ENCODE data around the gene TOMM7.
"Not testable (repeated sequence)": the region's sequence is repeated elsewhere in the genome, so short reads cannot be mapped to it uniquely, and the experiment has no call there.

The TOMM7 gene

GRCh38 chr7:22814261-22815208 lies 8.1 kb downstream of the TOMM7 start:
- DNase-seq: no peak

DNA sequence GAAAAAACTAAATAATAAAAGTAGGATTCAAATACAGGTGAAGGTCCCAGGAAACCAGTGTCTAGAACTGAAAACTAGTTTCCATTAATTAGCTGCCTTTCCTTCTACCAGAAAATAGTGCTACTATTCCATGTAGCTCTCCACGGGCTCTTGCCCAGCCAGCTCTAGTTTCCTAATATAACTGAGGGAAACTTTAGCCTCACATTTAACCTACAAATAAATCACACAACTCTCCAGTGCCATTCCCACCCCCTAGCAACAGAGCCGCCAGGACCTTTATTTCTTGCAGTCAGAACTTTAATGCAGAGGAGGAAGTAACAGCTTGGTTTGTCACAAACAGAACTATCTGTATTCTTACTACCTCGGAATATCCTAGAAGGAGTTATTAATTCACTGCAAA lies 10.3 kb downstream of the TOMM7 start:
- DNase-seq: no peak

DNA sequence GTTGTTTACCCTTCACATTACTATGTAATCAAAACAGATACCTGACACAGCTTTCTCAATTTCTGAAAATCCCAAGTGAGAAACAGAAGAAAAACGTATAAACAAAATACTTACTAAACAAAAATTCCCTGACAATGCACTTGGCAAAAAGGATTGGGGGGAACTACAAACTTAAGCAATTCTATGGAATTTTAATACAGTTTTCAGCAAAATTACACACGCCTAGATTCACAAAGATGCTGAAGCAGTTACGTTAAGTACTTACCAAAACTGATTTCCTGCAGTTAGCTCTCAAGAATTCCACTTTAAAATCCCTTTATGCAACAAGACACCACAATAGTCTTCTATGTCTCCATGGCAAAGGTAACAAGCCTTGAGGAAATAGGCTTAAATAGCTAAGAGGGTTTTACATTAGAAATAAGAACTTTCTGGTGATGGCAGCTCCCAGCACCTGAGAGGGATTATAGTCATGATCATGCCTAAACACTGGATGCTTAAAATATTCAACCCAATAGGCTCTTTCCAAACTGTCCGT lies 10.8 kb downstream of the TOMM7 start:
- no peak for DNase-seq

DNA sequence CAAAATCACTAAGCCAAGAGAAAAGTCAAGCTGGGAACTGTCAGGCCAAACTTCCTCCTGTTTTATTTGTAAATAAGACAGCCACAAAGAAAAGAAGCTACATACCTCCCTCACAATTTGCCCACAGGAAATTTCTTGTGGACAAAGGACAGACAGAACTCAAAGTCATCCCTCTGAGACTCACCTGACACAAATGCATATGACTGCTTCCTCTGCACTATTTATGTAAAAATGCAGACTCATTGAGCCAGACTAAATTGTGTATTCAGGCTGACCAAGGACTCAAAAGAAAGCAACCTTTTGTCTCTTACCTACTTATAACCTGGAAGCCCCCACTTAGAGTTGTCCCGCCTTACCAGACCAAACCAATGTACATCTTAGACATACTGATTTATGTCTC lies 11.8 kb downstream of the TOMM7 start:
- no peak for DNase-seq

DNA sequence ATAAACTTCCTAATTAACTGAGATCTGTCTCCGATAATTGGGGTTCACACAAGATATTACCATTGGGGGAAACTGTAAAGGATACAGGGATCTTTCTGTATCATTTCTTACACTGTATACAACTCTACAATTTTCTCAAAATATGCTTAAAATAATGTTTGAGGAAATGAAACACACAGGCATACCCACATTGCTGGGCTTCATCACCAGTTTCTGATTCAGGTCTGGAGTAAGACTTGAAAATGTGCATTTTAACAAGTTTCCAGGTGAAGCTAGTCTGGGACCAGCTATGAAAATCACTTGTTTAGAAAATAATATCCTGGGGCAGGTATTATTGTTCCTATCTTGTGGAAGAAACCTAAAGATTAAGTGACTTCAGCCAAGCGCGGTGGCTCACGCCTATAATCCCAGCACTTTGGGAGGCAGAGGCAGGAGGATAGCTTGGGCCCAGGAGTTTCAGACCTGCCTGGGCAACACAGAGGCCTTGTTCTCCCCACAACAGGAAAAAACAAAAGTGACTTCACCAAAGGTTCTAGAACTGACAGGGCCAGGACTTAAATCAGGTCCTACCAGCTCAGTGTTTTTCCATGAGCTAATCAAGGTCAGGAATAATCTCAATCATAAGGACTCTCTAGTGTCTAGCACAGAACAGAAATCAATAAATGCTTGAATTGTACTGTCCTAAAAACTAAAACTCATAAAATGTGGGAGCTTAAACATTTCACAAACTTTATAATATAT lies 12.6 kb downstream of the TOMM7 start:
- no peak for DNase-seq

GRCh38 chr7:22808140-22808539 lies 14.5 kb downstream of the TOMM7 start:
- DNase-seq: no peak

- no peak for DNase-seq
Observed at GRCh38 chr7:22806752-22807151, 15.9 kb downstream of the TOMM7 start.

DNA sequence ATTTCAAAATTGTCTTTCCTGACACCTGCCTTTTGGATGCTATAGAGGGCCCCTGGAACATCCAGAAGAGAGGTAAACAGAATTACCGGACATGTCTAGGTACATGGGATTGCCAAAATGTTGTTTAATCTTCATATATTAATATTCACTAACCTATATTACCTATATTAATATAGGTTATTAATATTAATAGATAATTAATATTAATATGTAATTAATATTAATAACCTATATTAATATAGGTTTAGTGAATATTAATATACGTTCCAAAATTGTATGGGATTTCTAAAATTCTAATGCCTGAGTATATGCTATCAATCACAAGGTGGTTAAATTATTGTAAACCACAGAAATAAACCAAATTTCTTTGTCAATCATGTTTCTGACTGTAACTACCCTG lies 17.4 kb downstream of the TOMM7 start:
- no peak for DNase-seq

GRCh38 chr7:22802831-22803230 lies 19.8 kb downstream of the TOMM7 start:
- not testable (repeated sequence) for DNase-seq

DNA sequence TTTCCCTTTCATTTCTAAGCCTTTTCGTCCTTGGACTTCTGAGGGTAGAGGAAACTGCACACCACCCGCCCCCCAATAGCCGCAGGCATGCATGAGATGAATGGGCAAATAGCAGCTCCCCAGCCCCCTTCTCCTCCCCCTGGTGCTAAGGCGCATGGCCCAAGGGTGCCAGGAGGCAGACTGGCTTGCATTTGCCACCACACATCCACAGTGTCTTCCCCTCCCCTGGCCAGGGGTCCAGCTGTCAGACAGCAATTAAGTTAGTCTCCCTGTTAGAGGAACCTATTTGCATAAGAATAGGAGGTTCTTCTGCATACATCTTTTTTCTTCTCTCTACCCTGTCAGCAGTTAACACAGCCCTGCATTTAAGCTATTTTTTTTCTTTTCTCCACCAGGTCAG lies 20.2 kb downstream of the TOMM7 start:
- DNase-seq: no peak

GRCh38 chr7:22801912-22802311 lies 20.7 kb downstream of the TOMM7 start:
- no peak for DNase-seq

DNA sequence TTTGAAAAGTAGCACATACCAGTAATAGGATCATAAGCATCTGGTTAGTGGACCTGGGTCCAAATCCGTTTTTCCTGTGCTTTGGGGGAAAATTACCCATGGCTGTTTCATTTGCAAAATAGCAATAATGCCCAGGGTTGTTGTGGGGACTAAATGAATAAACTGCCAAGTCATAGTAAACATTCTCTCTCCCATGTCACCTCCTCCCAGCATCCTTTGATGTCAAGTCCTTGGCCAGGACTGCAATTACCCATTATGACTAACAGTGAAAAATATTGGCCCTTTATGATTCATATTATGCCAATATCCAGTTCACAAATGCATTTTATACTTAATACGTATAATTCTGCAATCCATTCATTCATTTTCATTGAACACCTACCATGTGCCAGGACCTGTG lies 23.0 kb downstream of the TOMM7 start:
- no peak for DNase-seq

- DNase-seq: no peak
Observed at GRCh38 chr7:22793593-22794462, 28.8 kb downstream of the TOMM7 start.

DNA sequence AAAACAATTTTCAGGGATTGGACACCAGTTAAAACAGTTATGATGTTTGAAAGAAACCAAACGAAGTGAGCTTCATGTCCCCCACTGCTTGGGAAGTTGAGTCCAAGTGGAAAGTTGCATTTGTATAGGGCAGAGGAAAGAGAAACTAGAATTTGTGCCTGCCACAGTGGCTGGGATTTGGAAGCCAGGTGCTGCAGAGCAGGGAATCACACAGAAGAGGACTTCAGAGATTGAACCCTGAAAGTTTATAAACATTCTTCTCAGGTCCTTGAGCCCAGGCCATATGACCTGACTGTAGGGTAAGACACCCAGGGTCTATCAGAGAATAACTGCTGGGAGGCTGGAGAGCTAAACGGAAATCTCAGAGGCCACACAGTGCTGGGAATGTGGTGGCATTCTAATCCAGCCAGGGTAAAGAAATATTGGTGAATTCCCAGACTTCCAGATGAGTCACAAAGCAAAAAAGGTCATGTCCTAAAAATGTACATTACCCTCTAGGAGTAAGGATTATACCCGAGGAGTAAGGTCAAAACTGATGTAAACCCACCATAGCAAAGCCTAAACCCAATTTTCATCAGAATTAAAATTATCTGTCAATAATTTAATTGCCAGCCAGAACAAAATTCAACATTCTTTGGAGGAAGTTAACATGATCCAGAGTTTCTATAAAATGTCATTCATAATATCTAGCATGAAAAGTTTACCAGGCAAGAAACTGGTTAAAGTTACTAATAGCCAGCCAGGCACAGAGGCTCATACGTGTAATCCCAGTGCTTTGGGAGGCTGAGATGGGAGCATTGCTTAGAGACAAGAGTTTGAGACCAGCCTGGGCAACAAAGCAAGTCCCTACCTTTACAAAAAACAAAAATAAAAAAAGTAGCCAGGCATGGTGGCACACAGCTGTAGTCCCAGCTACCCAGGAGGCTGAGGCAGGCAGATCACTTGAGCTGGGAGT lies 31.2 kb downstream of the TOMM7 start:
- no peak for DNase-seq

DNA sequence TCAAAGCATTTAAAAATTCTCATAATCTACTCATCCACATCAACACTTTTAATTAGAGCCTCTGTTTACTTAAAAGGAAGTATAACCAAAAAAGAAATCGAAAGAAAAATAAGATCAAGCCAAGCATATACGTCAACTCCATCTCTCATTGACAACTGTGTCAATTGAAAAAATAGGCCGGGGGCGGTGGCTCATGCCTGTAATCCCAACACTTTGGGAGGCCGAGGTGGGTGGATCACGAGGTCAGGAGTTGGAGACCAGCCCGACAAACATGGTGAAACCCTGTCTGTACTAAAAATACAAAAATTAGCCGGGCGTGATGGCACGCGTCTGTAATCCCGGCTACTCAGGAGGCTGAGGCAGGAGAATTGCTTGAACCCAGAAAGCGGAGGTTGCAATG lies 32.0 kb downstream of the TOMM7 start:
- DNase-seq: not testable (repeated sequence)

DNA sequence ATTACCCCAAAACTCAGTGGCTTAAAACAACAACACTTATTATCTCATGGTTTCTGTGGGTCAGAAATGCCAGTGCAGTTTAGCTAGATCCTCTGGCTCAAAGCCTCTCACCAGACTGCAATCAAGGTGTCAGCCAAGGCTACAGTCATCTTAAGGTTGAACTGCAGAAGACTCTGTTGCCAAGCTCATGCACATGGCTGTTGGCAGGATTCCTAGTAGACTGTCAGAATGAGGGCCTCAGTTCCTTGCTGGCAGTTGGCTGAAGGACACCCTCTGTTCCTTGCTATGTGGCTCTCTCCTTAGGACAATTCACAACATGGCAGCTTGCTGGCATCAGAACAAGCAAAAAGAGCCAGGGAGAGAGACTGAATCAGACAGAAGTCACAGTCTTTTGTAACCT lies 34.7 kb downstream of the TOMM7 start:
- DNase-seq: no peak

DNA sequence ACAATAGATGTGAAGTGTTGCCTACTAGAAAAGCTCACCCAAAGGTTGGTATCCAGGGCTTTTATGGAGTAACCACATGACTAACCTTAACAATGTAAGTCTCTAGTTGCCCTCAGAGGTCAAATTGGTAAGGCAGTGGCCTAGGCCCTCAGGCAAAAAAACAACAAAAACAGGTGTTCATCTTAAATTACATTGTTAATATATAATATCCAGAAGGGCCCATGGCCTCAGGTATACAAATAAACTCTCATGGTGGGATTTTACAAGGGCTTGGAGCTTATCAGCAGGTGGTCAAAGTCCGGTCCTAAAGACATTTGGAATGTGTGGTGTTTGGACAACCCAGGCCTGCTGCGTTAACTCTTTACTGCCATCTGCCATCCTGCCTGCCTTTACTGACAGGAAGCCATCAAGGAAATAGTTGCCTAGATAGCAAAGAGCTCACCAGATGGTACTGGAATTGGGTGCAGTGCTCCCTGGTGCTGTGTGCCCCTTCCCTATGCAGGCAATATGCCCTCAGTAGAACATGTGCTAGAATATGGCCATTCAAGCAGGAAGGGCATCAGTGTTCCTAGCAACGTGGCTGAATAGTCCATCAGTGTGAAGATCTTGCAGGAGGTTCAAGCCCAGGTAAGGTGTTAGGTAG lies 36.2 kb downstream of the TOMM7 start:
- no peak for DNase-seq

DNA sequence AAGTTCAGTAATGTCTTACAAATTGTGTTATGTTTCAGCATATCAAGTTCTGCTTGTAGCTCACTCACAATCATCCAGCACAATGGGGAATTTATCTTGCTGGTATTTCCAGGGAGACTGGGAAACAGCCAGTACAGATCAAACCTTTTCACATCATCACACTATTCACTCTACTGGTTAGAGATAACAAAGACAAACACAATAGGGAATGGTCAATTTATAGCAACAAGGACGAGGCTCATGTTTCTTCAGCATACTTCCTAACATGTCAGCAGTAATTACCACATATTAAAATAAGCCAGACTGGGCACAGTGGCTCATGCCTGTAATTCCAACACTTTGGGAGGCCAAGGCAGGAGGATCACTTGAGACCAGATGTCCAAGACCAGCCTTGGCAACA lies 38.3 kb downstream of the TOMM7 start:
- DNase-seq: no peak

- DNase-seq: no peak
Observed at GRCh38 chr7:22783421-22783820, 39.2 kb downstream of the TOMM7 start.

DNA sequence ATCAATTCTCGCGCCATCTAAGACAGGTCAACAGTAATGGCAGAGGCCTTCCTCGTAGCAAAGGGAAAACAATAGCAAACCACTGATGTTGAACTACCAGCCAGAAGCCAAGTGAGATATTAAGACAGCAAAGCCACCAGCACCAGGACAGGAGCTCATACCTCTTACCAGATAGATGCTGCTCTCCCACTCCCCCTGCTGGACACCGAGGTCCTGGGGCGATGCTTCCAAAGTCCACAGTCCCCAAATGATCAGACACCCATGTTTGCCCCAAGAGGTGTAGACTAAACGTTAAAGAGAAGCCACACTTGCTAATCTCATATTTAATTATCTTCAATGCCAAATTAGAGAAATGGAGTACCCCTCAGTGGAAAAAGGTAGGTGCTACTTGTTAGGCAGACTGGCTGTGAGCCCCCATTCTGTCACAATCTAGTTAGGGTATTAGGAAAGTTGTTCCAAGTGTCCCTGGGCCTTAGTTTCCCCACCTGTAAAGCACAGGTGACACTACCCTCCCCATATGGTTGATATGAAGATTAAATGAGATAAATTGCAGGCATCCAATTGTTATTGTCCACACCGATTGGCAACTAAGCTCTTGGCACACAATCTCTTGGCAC lies 39.9 kb downstream of the TOMM7 start:
- peak; percentile 83 to 84 for DNase-seq
